ENCODE results near the gene F11. TPM values are rescaled to one million over a fixed set of nuclear protein-coding genes. Genes with fewer than 3 reads are reported as not detected.
A peak's percentile ranks its signal among the peaks of the same experiment; 100 is the strongest.

F11 gene
- polyA plus RNA-seq (2013, experiment 1 of 2) = 0.20 TPM
- 0.25 TPM for polyA plus RNA-seq (2013, experiment 2 of 2)

DNA sequence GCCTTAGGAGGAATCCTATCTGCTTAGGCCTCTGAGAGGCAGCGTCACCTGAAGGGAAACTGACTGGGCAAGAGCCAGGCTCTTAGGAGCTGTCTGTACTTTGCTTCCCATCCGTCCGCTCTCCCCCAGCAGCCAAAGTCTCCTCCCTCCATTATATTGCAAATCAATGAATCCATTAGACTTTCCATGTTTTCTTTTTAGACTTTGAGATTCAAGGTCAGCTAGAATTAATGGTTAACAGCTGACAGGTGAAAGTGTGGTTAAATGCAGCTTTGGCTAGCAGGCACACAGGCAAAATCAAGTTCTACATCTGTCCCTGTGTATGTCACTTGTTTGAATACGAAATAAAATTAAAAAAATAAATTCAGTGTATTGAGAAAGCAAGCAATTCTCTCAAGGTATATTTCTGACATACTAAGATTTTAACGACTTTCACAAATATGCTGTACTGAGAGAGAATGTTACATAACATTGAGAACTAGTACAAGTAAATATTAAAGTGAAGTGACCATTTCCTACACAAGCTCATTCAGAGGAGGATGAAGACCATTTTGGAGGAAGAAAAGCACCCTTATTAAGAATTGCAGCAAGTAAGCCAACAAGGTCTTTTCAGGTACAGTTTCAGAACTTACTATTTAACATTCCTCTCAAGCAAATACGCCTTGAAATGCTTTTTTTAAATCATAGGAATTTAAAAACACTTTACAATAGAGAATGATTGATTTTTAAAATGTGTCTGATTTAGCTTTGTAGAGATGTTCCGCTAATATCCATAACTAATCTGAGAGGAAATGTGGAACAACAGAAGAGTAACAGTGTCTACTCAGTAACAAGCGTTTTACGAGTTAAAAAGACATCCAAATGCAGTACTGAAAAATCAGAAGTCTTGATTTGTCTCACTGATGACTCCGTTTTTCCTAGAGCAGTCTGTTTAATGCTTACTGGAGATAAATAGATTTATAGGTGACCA lies at the start of gene F11:
TSS of gene F11 (plus strand) at position 507 of the 970 bp plus-strand sequence. CDS start 948 bp downstream, outside the sequence.
- WGBS = 26% methylated on average over 8 of the region's 10 CpGs
- Histone ChIP-seq H3K27me3 (ENCODE audit: insufficient read depth, low read length) (no peaks in the 10 kb centered on the region), H3K4me3 (ENCODE audit: low read length) (peak within 1 kb of the TSS; percentile 41), H3K36me3 (ENCODE audit: insufficient read depth, low read length) (no peaks in the 10 kb centered on the region), H3K27ac (ENCODE audit: low read depth, low read length) (peak within 1 kb of the TSS; percentile 77), H3K9ac (ENCODE audit: low read depth, low read length) (peak within 1 kb of the TSS; percentile 27; the same call in 1 of the 2 replicates), H3K4me1 (ENCODE audit: insufficient read depth, low read length) (peaks cover 43% of the 10 kb centered on the region), H3K9me3 (ENCODE audit: insufficient read depth, low read depth, low read length) (no peaks in the 10 kb centered on the region; the same call in 1 of the 2 replicates)

DNA sequence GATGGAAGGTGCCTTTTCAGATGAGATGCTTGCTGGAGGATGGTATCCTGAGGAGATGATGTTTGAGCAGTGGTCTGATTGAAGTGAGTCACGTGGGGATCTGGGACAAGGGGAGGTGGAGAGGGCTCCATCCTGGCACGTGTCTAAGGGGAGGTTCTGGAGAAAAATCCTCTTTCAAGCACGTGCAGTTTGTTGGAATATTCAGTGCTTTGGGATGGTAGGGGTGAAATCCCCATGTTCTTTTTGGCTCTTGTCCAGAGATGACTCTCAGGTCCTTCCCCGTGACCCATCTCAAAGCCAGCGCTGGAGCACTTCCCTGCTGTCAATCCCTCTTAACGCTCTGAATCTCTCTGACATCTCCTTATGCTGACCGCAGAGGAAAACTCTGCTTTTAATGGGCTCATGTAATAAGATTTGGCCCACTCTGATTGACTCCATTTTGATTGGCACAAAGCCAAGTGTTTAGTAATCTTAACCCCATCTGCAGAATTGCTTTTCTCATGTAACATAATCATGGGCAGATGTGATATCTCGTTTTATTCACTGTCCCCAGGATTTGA lies 49.4 kb upstream of the F11 start:
- H3K36me3 ChIP-seq (ENCODE audit: insufficient read depth, low read length) = no peaks in the 10 kb centered on the region
- no peaks in the 10 kb centered on the region for H3K9me3 ChIP-seq (ENCODE audit: insufficient read depth, low read depth, low read length)
- 88% methylated on average over 8 of the region's 8 CpGs for WGBS
- H3K27ac ChIP-seq (ENCODE audit: low read depth, low read length) = no peak overlapping the region
- no peak overlapping the region for H3K4me3 ChIP-seq (ENCODE audit: low read length)
- H3K4me1 ChIP-seq (ENCODE audit: insufficient read depth, low read length) = 0 out of 2 replicates have a peak, but pooled peaks cover 3% of the 10 kb centered on the region
- H3K27me3 ChIP-seq (ENCODE audit: insufficient read depth, low read length) = no peaks in the 10 kb centered on the region
- no peak overlapping the region for H3K9ac ChIP-seq (ENCODE audit: low read depth, low read length)

DNA sequence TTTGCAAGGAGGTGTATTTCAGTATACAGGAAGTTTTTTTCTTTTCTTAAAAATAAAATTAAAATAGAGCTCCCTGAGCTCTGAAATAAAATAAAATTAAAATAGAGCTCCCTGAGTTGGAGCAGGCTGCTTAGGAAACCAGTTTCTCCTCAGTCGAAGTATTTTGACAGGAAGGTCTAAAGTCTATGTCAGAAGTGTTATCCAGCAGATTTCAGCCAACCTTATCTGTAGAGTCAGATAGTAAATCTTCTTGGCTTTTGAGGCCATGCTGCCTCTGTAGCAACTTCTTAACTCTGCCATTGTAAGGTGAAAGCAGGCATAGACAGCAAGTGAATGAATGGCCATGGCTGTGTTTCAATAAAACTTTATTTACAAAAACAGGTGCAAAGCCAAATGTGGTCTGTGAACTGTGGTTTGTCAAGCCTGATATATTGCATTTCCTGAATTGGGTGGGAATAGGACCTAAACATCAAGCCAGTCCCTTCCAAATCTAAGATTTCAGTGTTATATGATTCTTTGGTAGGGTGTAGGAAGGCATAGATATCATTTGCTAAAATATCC lies 48.2 kb upstream of the F11 start:
- no peak overlapping the region for H3K9ac ChIP-seq (ENCODE audit: low read depth, low read length)
- WGBS = 89% methylated on average over 1 of the region's 1 CpG
- no peak overlapping the region for H3K4me3 ChIP-seq (ENCODE audit: low read length)
- peaks cover 1% of the 10 kb centered on the region; the same call in 1 of the 2 replicates for H3K9me3 ChIP-seq (ENCODE audit: insufficient read depth, low read depth, low read length)
- no peaks in the 10 kb centered on the region for H3K36me3 ChIP-seq (ENCODE audit: insufficient read depth, low read length)
- H3K4me1 ChIP-seq (ENCODE audit: insufficient read depth, low read length) = 0 out of 2 replicates have a peak, but pooled peaks cover 3% of the 10 kb centered on the region
- H3K27ac ChIP-seq (ENCODE audit: low read depth, low read length) = no peak overlapping the region
- no peaks in the 10 kb centered on the region for H3K27me3 ChIP-seq (ENCODE audit: insufficient read depth, low read length)

DNA sequence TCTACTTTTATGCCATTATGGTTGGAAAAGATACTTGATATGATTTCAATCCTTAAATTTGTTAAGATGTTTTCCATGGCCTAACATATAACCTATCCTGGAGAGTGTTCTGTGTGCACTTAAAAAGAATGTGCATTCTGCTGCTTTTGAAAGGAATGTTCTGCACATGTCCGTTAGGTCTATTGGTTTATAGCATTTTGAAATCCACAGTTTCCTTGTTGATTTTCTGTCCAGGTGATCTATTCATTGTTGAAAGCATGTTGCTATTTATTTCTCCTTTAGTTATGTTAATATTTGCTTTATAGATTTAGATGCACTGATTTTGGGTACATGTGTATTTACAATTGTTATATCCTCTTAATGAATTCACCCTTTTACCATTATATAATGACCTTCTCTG lies 44.4 kb upstream of the F11 start:
- Histone ChIP-seq H3K9ac (ENCODE audit: low read depth, low read length) (no peak overlapping the region), H3K27ac (ENCODE audit: low read depth, low read length) (no peak overlapping the region), H3K4me1 (ENCODE audit: insufficient read depth, low read length) (0 out of 2 replicates have a peak, but pooled peaks cover 3% of the 10 kb centered on the region), H3K27me3 (ENCODE audit: insufficient read depth, low read length) (no peaks in the 10 kb centered on the region), H3K4me3 (ENCODE audit: low read length) (no peak overlapping the region), H3K36me3 (ENCODE audit: insufficient read depth, low read length) (no peaks in the 10 kb centered on the region), H3K9me3 (ENCODE audit: insufficient read depth, low read depth, low read length) (peaks cover 32% of the 10 kb centered on the region)
- WGBS = 92% methylated on average over 1 of the region's 1 CpG

DNA sequence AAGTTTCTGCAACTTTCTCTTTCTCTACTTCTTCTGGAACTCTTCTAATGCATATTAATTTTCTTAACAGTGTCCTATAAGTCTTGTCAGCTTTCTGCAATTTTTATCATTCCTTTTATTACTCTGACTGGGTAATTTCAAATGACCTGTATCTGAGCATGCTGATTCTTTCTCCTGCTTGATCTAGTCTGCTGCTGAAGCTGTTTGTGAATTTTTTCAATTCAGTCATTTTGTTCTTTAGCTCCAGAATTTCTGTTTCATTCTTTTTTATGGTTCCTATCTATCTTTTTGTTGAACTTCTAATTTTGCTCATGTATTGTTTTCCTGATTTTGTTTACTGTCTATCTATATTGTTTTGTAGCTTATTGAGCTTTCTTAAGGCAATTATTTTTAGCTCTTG lies 40.1 kb upstream of the F11 start:
- peaks cover 32% of the 10 kb centered on the region for H3K9me3 ChIP-seq (ENCODE audit: insufficient read depth, low read depth, low read length)
- H3K36me3 ChIP-seq (ENCODE audit: insufficient read depth, low read length) = no peaks in the 10 kb centered on the region
- no peaks in the 10 kb centered on the region for H3K27me3 ChIP-seq (ENCODE audit: insufficient read depth, low read length)
- no peak overlapping the region for H3K9ac ChIP-seq (ENCODE audit: low read depth, low read length)
- H3K27ac ChIP-seq (ENCODE audit: low read depth, low read length) = no peak overlapping the region
- peaks cover 6% of the 10 kb centered on the region for H3K4me1 ChIP-seq (ENCODE audit: insufficient read depth, low read length)
- no peak overlapping the region for H3K4me3 ChIP-seq (ENCODE audit: low read length)

DNA sequence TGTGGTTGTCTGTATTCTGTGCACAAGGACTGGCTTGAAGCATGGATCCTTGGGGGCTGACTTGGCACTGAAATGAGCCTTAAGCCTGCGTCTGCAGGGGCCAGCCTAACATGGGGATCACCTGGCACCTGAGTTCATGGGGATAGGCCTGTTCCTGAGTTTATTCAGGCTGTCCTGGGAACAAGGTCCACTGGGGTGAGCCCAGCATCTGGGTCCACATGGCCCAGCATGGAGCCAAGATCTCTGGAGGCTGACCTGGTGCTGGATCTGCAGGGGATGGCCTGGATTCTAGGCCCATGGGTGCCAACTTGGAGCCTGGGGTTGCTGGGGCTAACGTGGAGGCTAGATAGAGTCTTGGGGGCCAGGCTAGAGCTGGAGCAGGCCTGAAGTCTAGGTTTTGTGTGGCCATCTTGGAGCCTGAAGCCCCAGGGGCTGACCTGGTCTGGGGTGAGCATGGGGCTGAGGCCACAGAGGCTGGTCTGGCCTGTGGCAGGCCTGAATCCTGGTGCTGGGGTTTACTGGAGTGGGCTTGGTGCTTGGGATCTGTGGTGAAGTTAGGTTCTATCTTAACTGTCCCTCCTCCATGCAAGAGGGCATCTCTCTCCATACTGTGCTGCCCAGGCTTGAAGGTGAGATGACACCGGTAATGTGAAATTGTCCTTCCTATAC lies 39.3 kb upstream of the F11 start:
- Histone ChIP-seq H3K9me3 (ENCODE audit: insufficient read depth, low read depth, low read length) (peaks cover 32% of the 10 kb centered on the region), H3K36me3 (ENCODE audit: insufficient read depth, low read length) (no peaks in the 10 kb centered on the region), H3K9ac (ENCODE audit: low read depth, low read length) (no peak overlapping the region), H3K4me1 (ENCODE audit: insufficient read depth, low read length) (peaks cover 6% of the 10 kb centered on the region), H3K27ac (ENCODE audit: low read depth, low read length) (no peak overlapping the region; the same call in 1 of the 2 replicates), H3K27me3 (ENCODE audit: insufficient read depth, low read length) (no peaks in the 10 kb centered on the region), H3K4me3 (ENCODE audit: low read length) (no peak overlapping the region)
- 95% methylated on average over 3 of the region's 3 CpGs for WGBS

DNA sequence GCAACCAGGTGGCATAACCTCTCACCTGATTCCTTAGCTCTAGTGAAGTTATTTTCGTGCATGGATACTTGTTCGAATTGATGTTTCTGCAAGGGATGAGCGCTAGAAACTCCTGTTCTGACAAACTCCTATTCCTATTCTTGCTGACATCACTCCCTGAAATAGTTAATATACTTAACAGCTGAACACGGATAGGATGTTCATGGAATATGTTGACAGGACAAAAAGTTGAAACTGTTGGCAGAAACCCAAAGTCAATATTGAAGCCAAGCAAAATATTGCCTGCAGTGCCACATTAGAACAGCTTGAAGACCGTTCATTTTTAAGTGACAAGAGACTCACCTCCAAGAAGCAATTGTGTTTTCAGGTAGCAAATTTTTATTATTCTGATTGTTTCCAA lies 38.8 kb upstream of the F11 start, which contains the start of gene KLKB1:
TSS of gene KLKB1 (plus strand) at position 287 of the 400 bp plus-strand sequence. CDS start 689 bp downstream, outside the sequence.
- Histone ChIP-seq H3K36me3 (ENCODE audit: insufficient read depth, low read length) (no peaks in the 10 kb centered on the region), H3K4me1 (ENCODE audit: insufficient read depth, low read length) (peaks cover 6% of the 10 kb centered on the region), H3K4me3 (ENCODE audit: low read length) (no peak within 1 kb of the TSS), H3K27ac (ENCODE audit: low read depth, low read length) (no peak within 1 kb of the TSS; the same call in 1 of the 2 replicates), H3K9me3 (ENCODE audit: insufficient read depth, low read depth, low read length) (peaks cover 32% of the 10 kb centered on the region), H3K27me3 (ENCODE audit: insufficient read depth, low read length) (no peaks in the 10 kb centered on the region), H3K9ac (ENCODE audit: low read depth, low read length) (no peak within 1 kb of the TSS)
- 96% methylated on average over 5 of the region's 5 CpGs for whole genome bisulfite sequencing

DNA sequence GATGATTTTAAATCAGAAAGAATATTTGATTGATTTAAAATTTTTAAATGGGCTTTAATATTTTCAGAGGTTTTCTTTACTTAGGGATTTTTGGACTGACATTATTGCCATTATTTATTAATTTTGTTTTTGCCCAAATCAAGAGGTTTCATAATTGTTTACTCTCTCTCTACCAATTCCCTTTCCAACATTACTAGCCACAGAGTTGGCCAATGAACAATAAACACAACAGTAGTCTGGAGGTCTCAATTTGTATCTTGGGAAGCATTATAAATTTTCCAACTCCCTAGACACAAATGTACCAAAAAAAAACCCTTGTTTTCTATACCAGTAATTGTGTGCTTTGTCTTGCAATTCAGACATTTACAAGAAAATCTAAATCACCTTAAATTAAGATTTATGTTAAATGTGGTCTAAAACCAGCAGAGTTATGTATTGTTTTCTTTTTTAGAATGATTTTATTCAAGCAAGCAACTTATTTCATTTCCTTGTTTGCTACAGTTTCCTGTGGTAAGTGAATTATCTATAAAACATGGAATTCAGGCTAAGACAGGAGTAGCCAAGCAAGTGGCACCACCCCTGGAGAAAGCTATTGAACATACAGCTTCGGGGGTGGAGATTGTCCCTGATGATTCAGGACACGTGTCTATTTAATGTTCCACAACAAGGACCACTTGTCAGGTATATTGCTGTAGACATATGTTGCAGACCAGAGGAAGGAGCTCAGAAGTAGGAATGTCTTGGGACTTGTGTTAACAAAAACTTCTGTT lies 38.1 kb upstream of the F11 start:
- WGBS = 70% methylated on average over 2 of the region's 2 CpGs
- H3K4me1 ChIP-seq (ENCODE audit: insufficient read depth, low read length) = peaks cover 6% of the 10 kb centered on the region
- no peaks in the 10 kb centered on the region for H3K36me3 ChIP-seq (ENCODE audit: insufficient read depth, low read length)
- peaks cover 29% of the 10 kb centered on the region for H3K9me3 ChIP-seq (ENCODE audit: insufficient read depth, low read depth, low read length)
- H3K4me3 ChIP-seq (ENCODE audit: low read length) = no peak overlapping the region
- H3K27me3 ChIP-seq (ENCODE audit: insufficient read depth, low read length) = no peaks in the 10 kb centered on the region
- no peak overlapping the region for H3K9ac ChIP-seq (ENCODE audit: low read depth, low read length)
- no peak overlapping the region for H3K27ac ChIP-seq (ENCODE audit: low read depth, low read length)

DNA sequence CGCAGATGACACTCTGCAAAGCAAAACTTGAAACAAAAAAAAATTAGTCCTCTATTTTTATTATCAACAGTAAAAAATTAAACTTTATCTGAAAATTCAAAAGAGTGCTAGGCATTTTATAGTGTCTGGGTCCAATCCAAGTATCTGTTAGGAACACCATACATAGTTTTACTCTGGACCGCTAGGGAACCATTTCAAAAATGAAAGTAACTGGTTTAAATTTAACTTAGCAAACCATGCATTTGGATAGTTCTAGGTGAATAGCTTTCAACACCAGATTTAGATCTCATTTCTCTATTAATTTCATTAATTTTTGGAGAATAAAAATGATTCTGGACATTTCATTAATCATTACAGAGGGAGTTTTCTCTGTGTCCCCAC lies 37.5 kb upstream of the F11 start:
- Histone ChIP-seq H3K9me3 (ENCODE audit: insufficient read depth, low read depth, low read length) (peaks cover 28% of the 10 kb centered on the region), H3K36me3 (ENCODE audit: insufficient read depth, low read length) (no peaks in the 10 kb centered on the region), H3K27ac (ENCODE audit: low read depth, low read length) (no peak overlapping the region), H3K9ac (ENCODE audit: low read depth, low read length) (no peak overlapping the region), H3K27me3 (ENCODE audit: insufficient read depth, low read length) (no peaks in the 10 kb centered on the region), H3K4me3 (ENCODE audit: low read length) (no peak overlapping the region), H3K4me1 (ENCODE audit: insufficient read depth, low read length) (peaks cover 6% of the 10 kb centered on the region)
- WGBS = no CpG with 5 or more reads among the region's 2 CpGs

DNA sequence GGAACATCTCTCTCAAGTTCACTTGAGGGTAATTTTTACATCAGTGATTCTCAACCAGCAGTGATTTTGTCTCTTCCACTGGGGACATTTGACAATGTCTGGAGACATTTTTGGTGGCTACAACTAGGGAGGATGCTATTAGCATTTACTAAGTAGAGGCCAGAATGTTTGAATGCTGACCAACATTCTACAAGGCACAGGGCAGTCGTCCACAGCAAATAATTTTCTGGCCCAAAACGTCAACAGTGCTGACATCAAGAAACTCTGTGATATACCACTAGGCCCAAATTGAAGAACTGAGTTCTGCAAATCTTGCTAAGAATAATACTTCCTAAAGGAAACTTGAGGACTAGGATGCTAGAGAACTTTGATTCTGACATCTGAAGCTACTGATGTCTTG lies 31.6 kb upstream of the F11 start:
- Histone ChIP-seq H3K27me3 (ENCODE audit: insufficient read depth, low read length) (no peaks in the 10 kb centered on the region), H3K9me3 (ENCODE audit: insufficient read depth, low read depth, low read length) (no peaks in the 10 kb centered on the region), H3K36me3 (ENCODE audit: insufficient read depth, low read length) (no peaks in the 10 kb centered on the region), H3K4me3 (ENCODE audit: low read length) (no peak overlapping the region), H3K27ac (ENCODE audit: low read depth, low read length) (no peak overlapping the region), H3K4me1 (ENCODE audit: insufficient read depth, low read length) (no peaks in the 10 kb centered on the region), H3K9ac (ENCODE audit: low read depth, low read length) (no peak overlapping the region)
- WGBS = 86% methylated on average over 2 of the region's 2 CpGs
